Measurements from ENCODE around the gene COL28A1. TPM values are rescaled to one million over a fixed set of nuclear protein-coding genes. Genes with fewer than 3 reads are reported as not detected.

COL28A1 gene
- total RNA-seq, 1 experiment from 2014 or later: 0.81 TPM

- no peak for ATAC-seq
- Mint-ChIP-seq H3K4me1 (peaks cover 20% of the 10 kb centered on the region), H3K9me3 (peaks cover 17% of the 10 kb centered on the region), H3K27ac (no peak overlapping the region; the same call in 1 of the 2 replicates), H3K27me3 (ENCODE audit: low read depth) (no peaks in the 10 kb centered on the region), H3K4me3 (peak overlapping the region; percentile 80), H3K36me3 (peaks cover 27% of the 10 kb centered on the region)
- TF ChIP-seq MLX (CRISPR knock-in tag; IDR thresholded peaks at IDR 0.05) (no peak), ATF1 (CRISPR knock-in tag; IDR thresholded peaks at IDR 0.05) (no peak), GABPB1 (CRISPR knock-in tag; IDR thresholded peaks at IDR 0.05) (no peak)
- TF ChIP-seq, protein P1, sequence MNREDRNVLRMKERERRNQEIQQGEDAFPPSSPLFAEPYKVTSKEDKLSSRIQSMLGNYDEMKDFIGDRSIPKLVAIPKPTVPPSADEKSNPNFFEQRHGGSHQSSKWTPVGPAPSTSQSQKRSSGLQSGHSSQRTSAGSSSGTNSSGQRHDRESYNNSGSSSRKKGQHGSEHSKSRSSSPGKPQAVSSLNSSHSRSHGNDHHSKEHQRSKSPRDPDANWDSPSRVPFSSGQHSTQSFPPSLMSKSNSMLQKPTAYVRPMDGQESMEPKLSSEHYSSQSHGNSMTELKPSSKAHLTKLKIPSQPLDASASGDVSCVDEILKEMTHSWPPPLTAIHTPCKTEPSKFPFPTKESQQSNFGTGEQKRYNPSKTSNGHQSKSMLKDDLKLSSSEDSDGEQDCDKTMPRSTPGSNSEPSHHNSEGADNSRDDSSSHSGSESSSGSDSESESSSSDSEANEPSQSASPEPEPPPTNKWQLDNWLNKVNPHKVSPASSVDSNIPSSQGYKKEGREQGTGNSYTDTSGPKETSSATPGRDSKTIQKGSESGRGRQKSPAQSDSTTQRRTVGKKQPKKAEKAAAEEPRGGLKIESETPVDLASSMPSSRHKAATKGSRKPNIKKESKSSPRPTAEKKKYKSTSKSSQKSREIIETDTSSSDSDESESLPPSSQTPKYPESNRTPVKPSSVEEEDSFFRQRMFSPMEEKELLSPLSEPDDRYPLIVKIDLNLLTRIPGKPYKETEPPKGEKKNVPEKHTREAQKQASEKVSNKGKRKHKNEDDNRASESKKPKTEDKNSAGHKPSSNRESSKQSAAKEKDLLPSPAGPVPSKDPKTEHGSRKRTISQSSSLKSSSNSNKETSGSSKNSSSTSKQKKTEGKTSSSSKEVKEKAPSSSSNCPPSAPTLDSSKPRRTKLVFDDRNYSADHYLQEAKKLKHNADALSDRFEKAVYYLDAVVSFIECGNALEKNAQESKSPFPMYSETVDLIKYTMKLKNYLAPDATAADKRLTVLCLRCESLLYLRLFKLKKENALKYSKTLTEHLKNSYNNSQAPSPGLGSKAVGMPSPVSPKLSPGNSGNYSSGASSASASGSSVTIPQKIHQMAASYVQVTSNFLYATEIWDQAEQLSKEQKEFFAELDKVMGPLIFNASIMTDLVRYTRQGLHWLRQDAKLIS (CRISPR knock-in tag; IDR thresholded peaks at IDR 0.05; ENCODE audit: borderline replicate concordance): no peak
- TF ChIP-seq, protein P2, sequence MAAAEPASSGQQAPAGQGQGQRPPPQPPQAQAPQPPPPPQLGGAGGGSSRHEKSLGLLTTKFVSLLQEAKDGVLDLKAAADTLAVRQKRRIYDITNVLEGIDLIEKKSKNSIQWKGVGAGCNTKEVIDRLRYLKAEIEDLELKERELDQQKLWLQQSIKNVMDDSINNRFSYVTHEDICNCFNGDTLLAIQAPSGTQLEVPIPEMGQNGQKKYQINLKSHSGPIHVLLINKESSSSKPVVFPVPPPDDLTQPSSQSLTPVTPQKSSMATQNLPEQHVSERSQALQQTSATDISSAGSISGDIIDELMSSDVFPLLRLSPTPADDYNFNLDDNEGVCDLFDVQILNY (CRISPR knock-in tag; IDR thresholded peaks at IDR 0.05): no peak
- ChIA-PET POLR2A (interaction anchor here (1.8 kb wide), 1 partner anchor 13 kb away, joined by 4 read pairs; no protein-coding TSS in a partner anchor), CTCF (interaction anchor here (1.2 kb wide), 1 partner anchor 617 kb away, joined by 3 read pairs; no protein-coding TSS in a partner anchor)
- no peak for DNase-seq (ENCODE audit: low spot score)
These were observed 32.9 kb upstream of the COL28A1 start for GRCh38 chr7:7568553-7568952.

- Mint-ChIP-seq H3K36me3 (peaks cover 27% of the 10 kb centered on the region), H3K27ac (no peak overlapping the region), H3K4me3 (peak overlapping the region; percentile 80), H3K9me3 (peaks cover 17% of the 10 kb centered on the region), H3K4me1 (peaks cover 20% of the 10 kb centered on the region), H3K27me3 (ENCODE audit: low read depth) (no peaks in the 10 kb centered on the region)
- ChIA-PET POLR2A (interaction anchor here (1.8 kb wide), 1 partner anchor 13 kb away, joined by 4 read pairs; no protein-coding TSS in a partner anchor), CTCF (interaction anchor here (1.2 kb wide), 1 partner anchor 618 kb away, joined by 3 read pairs; no protein-coding TSS in a partner anchor)
- DNase-seq (ENCODE audit: low spot score) (no peak), ATAC-seq (no peak)
- TF ChIP-seq GRHL2 (CRISPR knock-in tag; IDR thresholded peaks at IDR 0.05; ENCODE audit: insufficient replicate concordance, severe bottlenecking): no peak
- TF ChIP-seq ZNF425 (CRISPR knock-in tag; conservative IDR thresholded peaks at IDR 0.05): no peak
- TF ChIP-seq CREM (CRISPR knock-in tag; IDR thresholded peaks at IDR 0.05): no peak
- TF ChIP-seq IRF2 (CRISPR knock-in tag; IDR thresholded peaks at IDR 0.05; ENCODE audit: borderline replicate concordance, low read depth): no peak
- no peak for TF ChIP-seq ATF6 (CRISPR knock-in tag; IDR thresholded peaks at IDR 0.05)
- TF ChIP-seq, protein P3, sequence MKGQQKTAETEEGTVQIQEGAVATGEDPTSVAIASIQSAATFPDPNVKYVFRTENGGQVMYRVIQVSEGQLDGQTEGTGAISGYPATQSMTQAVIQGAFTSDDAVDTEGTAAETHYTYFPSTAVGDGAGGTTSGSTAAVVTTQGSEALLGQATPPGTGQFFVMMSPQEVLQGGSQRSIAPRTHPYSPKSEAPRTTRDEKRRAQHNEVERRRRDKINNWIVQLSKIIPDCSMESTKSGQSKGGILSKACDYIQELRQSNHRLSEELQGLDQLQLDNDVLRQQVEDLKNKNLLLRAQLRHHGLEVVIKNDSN (CRISPR knock-in tag; IDR thresholded peaks at IDR 0.05): no peak
- TF ChIP-seq, protein P4, sequence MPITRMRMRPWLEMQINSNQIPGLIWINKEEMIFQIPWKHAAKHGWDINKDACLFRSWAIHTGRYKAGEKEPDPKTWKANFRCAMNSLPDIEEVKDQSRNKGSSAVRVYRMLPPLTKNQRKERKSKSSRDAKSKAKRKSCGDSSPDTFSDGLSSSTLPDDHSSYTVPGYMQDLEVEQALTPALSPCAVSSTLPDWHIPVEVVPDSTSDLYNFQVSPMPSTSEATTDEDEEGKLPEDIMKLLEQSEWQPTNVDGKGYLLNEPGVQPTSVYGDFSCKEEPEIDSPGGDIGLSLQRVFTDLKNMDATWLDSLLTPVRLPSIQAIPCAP (CRISPR knock-in tag; IDR thresholded peaks at IDR 0.05): no peak
- TF ChIP-seq ZNF416 (CRISPR knock-in tag; IDR thresholded peaks at IDR 0.05): no peak
- no peak for TF ChIP-seq EMX1 (CRISPR knock-in tag; IDR thresholded peaks at IDR 0.05)
- no peak for TF ChIP-seq TEAD4 (CRISPR knock-in tag; IDR thresholded peaks at IDR 0.05)
- TF ChIP-seq, protein P5, sequence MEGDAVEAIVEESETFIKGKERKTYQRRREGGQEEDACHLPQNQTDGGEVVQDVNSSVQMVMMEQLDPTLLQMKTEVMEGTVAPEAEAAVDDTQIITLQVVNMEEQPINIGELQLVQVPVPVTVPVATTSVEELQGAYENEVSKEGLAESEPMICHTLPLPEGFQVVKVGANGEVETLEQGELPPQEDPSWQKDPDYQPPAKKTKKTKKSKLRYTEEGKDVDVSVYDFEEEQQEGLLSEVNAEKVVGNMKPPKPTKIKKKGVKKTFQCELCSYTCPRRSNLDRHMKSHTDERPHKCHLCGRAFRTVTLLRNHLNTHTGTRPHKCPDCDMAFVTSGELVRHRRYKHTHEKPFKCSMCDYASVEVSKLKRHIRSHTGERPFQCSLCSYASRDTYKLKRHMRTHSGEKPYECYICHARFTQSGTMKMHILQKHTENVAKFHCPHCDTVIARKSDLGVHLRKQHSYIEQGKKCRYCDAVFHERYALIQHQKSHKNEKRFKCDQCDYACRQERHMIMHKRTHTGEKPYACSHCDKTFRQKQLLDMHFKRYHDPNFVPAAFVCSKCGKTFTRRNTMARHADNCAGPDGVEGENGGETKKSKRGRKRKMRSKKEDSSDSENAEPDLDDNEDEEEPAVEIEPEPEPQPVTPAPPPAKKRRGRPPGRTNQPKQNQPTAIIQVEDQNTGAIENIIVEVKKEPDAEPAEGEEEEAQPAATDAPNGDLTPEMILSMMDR (IDR thresholded peaks at IDR 0.05): no peak
- no peak for TF ChIP-seq FOXK1 (CRISPR knock-in tag; IDR thresholded peaks at IDR 0.05)
These were observed 32.3 kb upstream of the COL28A1 start for GRCh38 chr7:7567898-7568531.
